GM23248 (cell line): Measurements from ENCODE around the gene FOXF2. TPM values are rescaled to one million over a fixed set of nuclear protein-coding genes. Genes with fewer than 3 reads are reported as not detected.

ENCODE experiments used
- DNase-seq: peaks from one replicate; pipeline ENCODE4 v3.0.0-alpha.2; 2015
- H2AFZ ChIP-seq: fragments of 200-600 bp; sonication (generic); 2 replicates; pipeline ENCODE4 v1.6.1; 2016; ENCODE audit warnings: antibody characterized with exemption
- H3F3A ChIP-seq: fragments of 200-600 bp; sonication (generic); 2 replicates; pipeline ENCODE4 v1.6.1; 2016; ENCODE audit warnings: mild to moderate bottlenecking, antibody characterized with exemption, mixed run types; ENCODE audit not compliant: insufficient read depth
- H3K27ac ChIP-seq: fragments of 200-600 bp; sonication (generic); 2 replicates; pipeline ENCODE4 v1.5.1; 2016; ENCODE audit warnings: mild to moderate bottlenecking
- H3K27me3 ChIP-seq: fragments of 200-600 bp; sonication (generic); replicated peaks from 2 replicates; pipeline ENCODE4 v1.6.1; 2016; ENCODE audit warnings: mild to moderate bottlenecking; ENCODE audit not compliant: insufficient read depth
- H3K36me3 ChIP-seq: fragments of 200-600 bp; sonication (generic); 2 replicates; pipeline ENCODE4 v1.6.1; 2016; ENCODE audit warnings: low read depth, mild to moderate bottlenecking
- H3K4me1 ChIP-seq: fragments of 200-600 bp; sonication (generic); 2 replicates; pipeline ENCODE4 v1.6.1; 2016; ENCODE audit warnings: mild to moderate bottlenecking; ENCODE audit not compliant: insufficient read depth
- H3K4me2 ChIP-seq: fragments of 200-600 bp; sonication (generic); one replicate; pipeline ENCODE4 v1.6.1; 2016; ENCODE audit warnings: mild to moderate bottlenecking; ENCODE audit not compliant: unreplicated experiment
- H3K4me3 ChIP-seq: fragments of 200-600 bp; sonication (generic); 2 replicates; pipeline ENCODE4 v1.5.1; 2016; ENCODE audit warnings: mild to moderate bottlenecking
- H3K79me2 ChIP-seq: fragments of 200-600 bp; sonication (generic); 2 replicates; pipeline ENCODE4 v1.6.1; 2016; ENCODE audit warnings: mild to moderate bottlenecking; ENCODE audit not compliant: insufficient read depth
- H3K9ac ChIP-seq: fragments of 200-600 bp; sonication (generic); 2 replicates; pipeline ENCODE4 v1.6.1; 2016; ENCODE audit warnings: mild to moderate bottlenecking
- H3K9me2 ChIP-seq: fragments of 200-600 bp; sonication (generic); 2 replicates; pipeline ENCODE4 v1.6.1; 2016; ENCODE audit warnings: mixed run types, mild to moderate bottlenecking, moderate library complexity; ENCODE audit not compliant: insufficient read depth
- H3K9me3 ChIP-seq: fragments of 200-600 bp; sonication (generic); one replicate; pipeline ENCODE4 v1.6.1; 2017; ENCODE audit warnings: low read depth
- H4K20me1 ChIP-seq: fragments of 200-600 bp; sonication (generic); 2 replicates; pipeline ENCODE4 v1.6.0; 2016; ENCODE audit not compliant: insufficient read depth
- EZH2 ChIP-seq: fragments of 200-600 bp; sonication (generic); IDR thresholded peaks from 2 replicates; pipeline ENCODE4 v1.6.1; 2018; ENCODE audit warnings: antibody characterized with exemption, mild to moderate bottlenecking; ENCODE audit not compliant: insufficient read depth, poor library complexity, severe bottlenecking
- EZH2phosphoT487 ChIP-seq: fragments of 200-600 bp; sonication (generic); IDR thresholded peaks from 2 replicates; pipeline ENCODE4 v1.6.1; 2018; ENCODE audit warnings: antibody characterized with exemption, moderate library complexity, mild to moderate bottlenecking, low read depth; ENCODE audit not compliant: insufficient read depth
- WGBS, 2 experiments: methylation state at CpG; one replicate each; pipeline ENCODE4 v1.1.6; 2015 to 2017; ENCODE audit warnings: low lambda C conversion rate in 2 of 2, low coverage in 1 of 2; ENCODE audit errors: missing lambda C conversion rate in 2 of 2; 5-methylcytosine and 5-hydroxymethylcytosine counted together
- in situ Hi-C: fragments of 300-500 bp; cut with MboI; formaldehyde crosslinking; loops from 2 replicates; pipeline ENCODE4 v1.15.0; 2020
- polyA plus RNA-seq: library from polyadenylated mRNA; unstranded; fragments of >200 nt; fragmentation: Nextera tagmentation; extraction: Ambion mirVana; gene quantifications from 2 replicates; pipeline ENCODE4 v1.2.1, GENCODE V29; 2016
- total RNA-seq: library from RNA; depleted of rRNA; stranded (reverse); fragments of >200 nt; shearing (Covaris generic); gene quantifications from 2 replicates; pipeline ENCODE4 v1.2.3, GENCODE V29; 2014

The FOXF2 gene
- total and polyA plus RNA-seq, 2 experiments from 2014 or later = 2.7 to 8.3 TPM

DNA sequence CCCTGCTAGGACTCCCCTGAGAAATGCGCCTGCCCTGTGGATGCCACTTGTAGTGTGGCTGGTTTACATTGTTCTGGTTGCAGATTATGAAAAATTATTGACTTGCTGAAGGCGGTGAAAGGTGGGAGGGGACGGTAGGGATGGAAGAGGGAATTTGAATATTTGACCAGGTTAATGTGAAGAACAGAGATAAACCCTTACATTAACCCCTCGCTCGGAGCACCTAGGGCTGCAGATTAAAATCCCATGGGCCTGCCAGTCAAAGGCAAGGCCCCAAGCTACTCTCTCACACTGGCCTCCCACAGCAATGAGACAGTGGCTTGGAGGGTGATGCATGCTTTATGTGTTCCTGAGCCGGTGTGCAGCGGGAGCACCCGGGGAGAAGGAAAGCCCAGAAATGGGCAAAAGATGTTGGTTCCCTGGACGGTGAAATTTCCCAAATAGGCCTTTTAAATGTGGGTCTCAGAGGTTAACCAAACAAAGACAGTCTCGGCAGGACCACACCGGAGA lies 2.5 kb downstream of the FOXF2 start:
- Histone ChIP-seq H3K4me3 (peak overlapping the region; percentile 78), H3K4me1 (0 out of 2 replicates have a peak, but pooled peaks cover 3% of the 10 kb centered on the region), H3K4me2 (peak overlapping the region; percentile 82), H2AFZ (no peak overlapping the region), H3K9me3 (no peaks in the 10 kb centered on the region), H3K9me2 (no peaks in the 10 kb centered on the region), H3K9ac (peak overlapping the region; percentile 81; the same call in 1 of the 2 replicates), H3K27ac (no peak overlapping the region), H4K20me1 (no peaks in the 10 kb centered on the region), H3F3A (peaks cover 6% of the 10 kb centered on the region; the same call in 1 of the 2 replicates), H3K27me3 (no peaks in the 10 kb centered on the region), H3K79me2 (peaks cover 23% of the 10 kb centered on the region), H3K36me3 (no peaks in the 10 kb centered on the region; the same call in 1 of the 2 replicates)
- 88 to 99% methylated on average over 10 to 11 of the region's 11 CpGs for WGBS, 2 experiments
- in situ Hi-C loops = loop anchor here (25.0 kb wide), 1 partner anchor 480 kb away; no protein-coding TSS in a partner anchor
- peak; percentile 45 for DNase-seq
- TF ChIP-seq EZH2phosphoT487 (no peak), EZH2 (no peak)

DNA sequence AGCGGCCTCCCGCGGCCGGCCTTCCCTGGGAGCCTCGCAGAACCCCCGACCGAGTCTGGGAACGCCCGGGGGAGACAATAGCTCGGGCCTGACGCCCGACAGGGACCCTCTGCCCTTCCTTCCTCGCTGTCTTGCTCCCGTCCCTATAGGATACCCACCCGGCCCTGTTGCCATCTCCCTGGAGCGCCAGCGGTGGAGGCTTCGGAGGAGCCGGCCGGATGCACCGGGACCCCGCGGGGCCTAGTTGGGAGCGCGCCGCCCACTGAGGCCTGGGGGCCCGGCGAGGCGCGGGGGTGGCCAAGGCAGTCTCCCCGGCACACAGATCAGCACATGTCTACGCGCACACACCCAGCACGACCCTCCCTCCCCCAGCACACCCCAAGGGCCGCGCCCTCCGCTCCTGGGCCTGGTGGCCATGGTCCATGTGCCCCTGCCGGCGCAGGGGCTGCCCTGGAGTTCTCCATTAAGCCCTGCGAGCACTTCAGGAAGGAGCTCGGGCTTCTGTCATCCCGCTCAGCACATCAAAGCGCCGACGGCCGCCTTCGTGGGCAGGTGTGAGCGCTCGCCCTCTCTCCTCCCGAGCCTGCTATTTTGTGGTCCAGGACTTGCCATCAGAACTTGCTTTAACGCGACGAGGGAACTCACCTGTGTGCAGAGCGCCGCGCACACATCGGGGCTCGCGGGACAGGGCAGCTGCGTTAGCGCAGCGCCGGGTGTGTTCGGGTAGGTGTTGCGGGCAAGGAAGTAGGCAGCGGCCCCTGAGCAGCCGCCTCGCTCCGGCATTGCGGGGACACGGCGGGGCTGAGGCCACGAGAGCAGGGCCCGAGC lies 3.7 kb downstream of the FOXF2 start:
- no peak overlapping the region for H3K4me2 ChIP-seq
- TF ChIP-seq EZH2phosphoT487 (no peak), EZH2 (no peak)
- no peak overlapping the region for H2AFZ ChIP-seq
- peaks cover 6% of the 10 kb centered on the region; the same call in 1 of the 2 replicates for H3F3A ChIP-seq
- 96% methylated on average over 47 to 74 of the region's 74 CpGs for WGBS, 2 experiments
- H3K9me2 ChIP-seq = no peaks in the 10 kb centered on the region
- H3K27me3 ChIP-seq = no peaks in the 10 kb centered on the region
- no peak overlapping the region for H3K27ac ChIP-seq
- no peaks in the 10 kb centered on the region for H4K20me1 ChIP-seq
- no peaks in the 10 kb centered on the region for H3K9me3 ChIP-seq
- no peaks in the 10 kb centered on the region; the same call in 1 of the 2 replicates for H3K36me3 ChIP-seq
- in situ Hi-C loops = loop anchor here (25.0 kb wide), 1 partner anchor 481 kb away; no protein-coding TSS in a partner anchor
- no peak for DNase-seq
- H3K9ac ChIP-seq = no peak overlapping the region
- H3K79me2 ChIP-seq = peaks cover 23% of the 10 kb centered on the region
- 0 out of 2 replicates have a peak, but pooled peaks cover 4% of the 10 kb centered on the region for H3K4me1 ChIP-seq
- no peak overlapping the region for H3K4me3 ChIP-seq

DNA sequence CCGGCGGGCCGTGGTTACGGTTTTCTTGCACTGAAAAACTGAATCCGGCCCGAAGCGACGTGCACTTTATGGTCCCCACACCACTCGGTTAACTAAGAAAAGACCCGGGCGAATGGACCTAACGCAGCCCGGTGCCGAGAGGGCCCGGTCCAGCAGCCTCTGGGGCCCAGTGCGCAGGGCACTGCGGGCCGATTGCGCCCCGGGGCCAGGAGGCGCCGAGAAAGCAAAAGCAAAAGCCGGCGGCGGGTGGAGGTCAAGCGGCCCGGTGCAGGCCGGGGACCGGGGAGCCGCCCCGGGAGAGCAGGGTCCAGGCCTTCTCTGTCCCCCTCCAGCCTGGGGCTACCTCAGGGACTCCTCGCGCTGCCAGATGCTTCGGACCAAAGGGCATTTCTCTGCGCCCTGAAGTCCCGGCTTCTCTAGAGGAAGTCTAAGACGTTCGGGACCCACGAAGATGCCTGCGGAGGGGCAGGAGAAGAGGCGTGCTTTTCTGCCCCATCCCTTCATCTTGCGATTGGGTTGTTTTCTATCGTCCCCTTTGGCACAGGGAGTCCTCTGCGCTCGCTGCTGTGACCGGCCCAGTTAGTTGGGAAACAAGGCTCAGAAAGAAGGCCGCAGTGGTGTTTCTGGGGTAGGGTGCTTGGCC lies 4.4 kb downstream of the FOXF2 start:
- peaks cover 23% of the 10 kb centered on the region for H3K79me2 ChIP-seq
- no peaks in the 10 kb centered on the region for H4K20me1 ChIP-seq
- no peaks in the 10 kb centered on the region for H3K9me2 ChIP-seq
- no peaks in the 10 kb centered on the region for H3K27me3 ChIP-seq
- no peak overlapping the region for H3K4me3 ChIP-seq
- 0 out of 2 replicates have a peak, but pooled peaks cover 4% of the 10 kb centered on the region for H3K4me1 ChIP-seq
- no peak for DNase-seq
- peaks cover 6% of the 10 kb centered on the region; the same call in 1 of the 2 replicates for H3F3A ChIP-seq
- no peak overlapping the region for H2AFZ ChIP-seq
- TF ChIP-seq EZH2 (no peak), EZH2phosphoT487 (no peak)
- no peaks in the 10 kb centered on the region for H3K9me3 ChIP-seq
- H3K4me2 ChIP-seq = no peak overlapping the region
- in situ Hi-C loops = loop anchor here (25.0 kb wide), 1 partner anchor 481 kb away; no protein-coding TSS in a partner anchor
- no peaks in the 10 kb centered on the region; the same call in 1 of the 2 replicates for H3K36me3 ChIP-seq
- H3K27ac ChIP-seq = no peak overlapping the region
- whole genome bisulfite sequencing, 2 experiments = 95 to 98% methylated on average over 27 to 47 of the region's 47 CpGs
- H3K9ac ChIP-seq = no peak overlapping the region
